AG10803 (cell line): ENCODE measurements around the gene ABCA12.
A peak's percentile ranks its signal among the peaks of the same experiment; 100 is the strongest.

Source experiments
- DNase-seq: peaks from one replicate; pipeline ENCODE4 v3.0.0; 2010; ENCODE audit warnings: low read depth
- H3K4me3 ChIP-seq: 2 replicates; pipeline ENCODE4 v1.5.1; 2011; ENCODE audit warnings: mild to moderate bottlenecking, low read length, control low read depth
- TF ChIP-seq, protein P1 (sequence below): conservative IDR thresholded peaks from 2 replicates; pipeline ENCODE4 v1.5.1; 2011; ENCODE audit warnings: mild to moderate bottlenecking, low read length, control low read depth, inconsistent platforms

ABCA12 gene

DNA sequence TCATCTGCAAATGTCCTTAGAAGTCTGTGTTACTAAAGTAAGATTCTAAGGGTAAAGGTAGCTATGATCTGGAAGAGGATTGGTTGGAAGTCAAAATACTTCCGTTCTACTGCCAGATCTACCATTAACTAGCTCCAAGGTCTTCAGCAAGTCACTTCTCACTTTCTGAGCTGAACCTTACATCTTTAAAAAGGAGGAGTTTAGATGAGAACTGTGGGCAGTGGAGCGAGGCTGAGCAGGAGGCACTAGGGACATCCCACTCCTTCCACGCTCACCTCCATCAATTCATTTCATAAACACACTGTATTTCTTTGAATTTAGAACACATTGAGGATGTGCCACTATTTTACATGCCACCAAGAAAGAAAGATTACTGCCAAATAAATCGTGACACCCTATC, 143.0 kb downstream of the ABCA12 start:
- H3K4me3 ChIP-seq: no peak overlapping the region
- DNase-seq: no peak
- TF ChIP-seq, protein P1, sequence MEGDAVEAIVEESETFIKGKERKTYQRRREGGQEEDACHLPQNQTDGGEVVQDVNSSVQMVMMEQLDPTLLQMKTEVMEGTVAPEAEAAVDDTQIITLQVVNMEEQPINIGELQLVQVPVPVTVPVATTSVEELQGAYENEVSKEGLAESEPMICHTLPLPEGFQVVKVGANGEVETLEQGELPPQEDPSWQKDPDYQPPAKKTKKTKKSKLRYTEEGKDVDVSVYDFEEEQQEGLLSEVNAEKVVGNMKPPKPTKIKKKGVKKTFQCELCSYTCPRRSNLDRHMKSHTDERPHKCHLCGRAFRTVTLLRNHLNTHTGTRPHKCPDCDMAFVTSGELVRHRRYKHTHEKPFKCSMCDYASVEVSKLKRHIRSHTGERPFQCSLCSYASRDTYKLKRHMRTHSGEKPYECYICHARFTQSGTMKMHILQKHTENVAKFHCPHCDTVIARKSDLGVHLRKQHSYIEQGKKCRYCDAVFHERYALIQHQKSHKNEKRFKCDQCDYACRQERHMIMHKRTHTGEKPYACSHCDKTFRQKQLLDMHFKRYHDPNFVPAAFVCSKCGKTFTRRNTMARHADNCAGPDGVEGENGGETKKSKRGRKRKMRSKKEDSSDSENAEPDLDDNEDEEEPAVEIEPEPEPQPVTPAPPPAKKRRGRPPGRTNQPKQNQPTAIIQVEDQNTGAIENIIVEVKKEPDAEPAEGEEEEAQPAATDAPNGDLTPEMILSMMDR: no peak

GRCh38 chr2:214992911-214993310, 145.5 kb downstream of the ABCA12 start:
- DNase-seq: no peak
- no peak overlapping the region for H3K4me3 ChIP-seq
- TF ChIP-seq, protein P1: no peak

DNA sequence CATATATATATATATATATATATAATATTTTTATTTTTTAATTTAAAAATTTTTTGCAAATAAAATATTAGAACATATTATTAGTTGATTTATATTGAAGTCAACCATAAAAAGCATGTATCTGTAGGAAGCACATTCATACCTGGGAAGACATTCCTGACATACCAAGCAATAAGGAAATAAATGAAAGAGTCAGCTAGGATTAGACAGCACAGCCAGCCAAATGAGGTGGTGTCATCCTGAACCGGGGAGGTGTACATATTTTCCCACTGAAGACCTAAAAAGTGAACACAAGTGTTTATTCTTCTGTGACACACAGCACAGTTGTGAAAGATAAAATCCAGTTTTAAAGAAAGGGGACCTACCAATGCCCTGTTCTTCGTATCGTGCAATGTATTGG, 149.2 kb downstream of the ABCA12 start:
- no peak overlapping the region for H3K4me3 ChIP-seq
- no peak for DNase-seq
- TF ChIP-seq, protein P1: no peak

DNA sequence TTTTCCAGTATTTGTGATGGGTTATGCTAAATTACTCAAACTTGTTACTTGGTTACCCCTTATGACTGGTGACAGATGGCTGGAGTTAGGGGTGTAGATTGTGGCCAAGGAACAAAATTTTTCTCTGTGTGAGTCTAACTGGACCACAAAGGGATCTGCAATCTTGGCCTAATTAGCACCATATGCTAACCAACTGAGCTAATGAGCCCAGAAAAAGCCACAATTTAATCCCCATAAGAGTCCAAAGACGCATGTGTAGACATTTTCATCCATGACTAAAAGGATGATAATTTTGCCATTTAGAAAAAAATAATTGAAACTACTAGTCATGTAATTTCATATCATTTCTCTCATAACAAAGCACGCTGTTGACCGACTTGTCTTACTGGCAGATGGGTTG, 151.2 kb downstream of the ABCA12 start:
- H3K4me3 ChIP-seq: no peak overlapping the region
- DNase-seq: peak; percentile 80
- TF ChIP-seq, protein P1: no peak

- TF ChIP-seq, protein P1: no peak
- no peak overlapping the region for H3K4me3 ChIP-seq
- DNase-seq: no peak
Measured at GRCh38 chr2:214985619-214986018, 152.8 kb downstream of the ABCA12 start.

DNA sequence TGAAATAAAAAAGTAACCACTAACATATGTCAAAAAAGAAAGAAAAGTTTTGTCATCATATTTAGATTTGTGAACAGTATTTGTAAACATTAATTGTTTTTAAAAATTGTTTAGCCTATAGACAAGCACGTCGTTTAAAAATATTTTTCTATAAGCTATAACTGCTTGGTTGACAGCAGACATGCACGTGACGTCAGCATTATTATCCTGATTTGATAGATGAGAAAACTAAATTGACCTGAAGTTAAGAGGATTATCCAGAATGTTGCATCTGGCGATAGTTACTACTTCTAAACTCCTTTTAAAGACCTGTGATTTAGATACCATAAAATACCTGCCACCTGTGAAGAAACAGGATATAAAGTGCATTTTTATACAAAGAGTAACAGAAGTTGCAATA, 172.0 kb downstream of the ABCA12 start:
- TF ChIP-seq, protein P1: no peak
- no peak for DNase-seq
- H3K4me3 ChIP-seq: no peak overlapping the region

DNA sequence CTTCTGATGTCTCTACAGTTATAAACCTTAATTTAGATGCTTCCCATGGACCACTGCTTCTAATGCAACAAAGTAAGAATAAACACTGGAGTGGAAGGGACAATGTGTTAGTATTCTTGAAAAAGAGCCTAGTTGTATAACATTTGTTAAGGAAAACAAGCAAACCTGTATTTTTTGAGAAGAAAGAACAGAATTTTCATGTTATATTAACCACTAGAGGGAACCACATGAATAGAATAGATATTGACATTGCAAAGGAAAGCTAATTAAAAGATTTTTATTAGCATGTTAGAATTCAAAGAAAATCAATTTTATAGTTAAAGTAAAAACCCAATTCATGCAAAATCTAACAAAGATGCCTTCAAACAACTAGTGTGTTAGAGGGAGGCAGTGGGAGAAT, 177.7 kb downstream of the ABCA12 start:
- DNase-seq: peak; percentile 2
- TF ChIP-seq, protein P1: peak; percentile 38
- no peak overlapping the region for H3K4me3 ChIP-seq
